GM12878 (cell line): ENCODE data around the gene HYAL1. TPM values are rescaled to one million over a fixed set of nuclear protein-coding genes. Genes with fewer than 3 reads are reported as not detected.

Experiments
- ATF3 ChIP-seq: IDR thresholded peaks from 2 replicates; pipeline ENCODE4 v1.6.1; 2011; ENCODE audit warnings: low read depth, mild to moderate bottlenecking, low read length, moderate library complexity, borderline replicate concordance; ENCODE audit errors: extremely low read depth
- CTCF ChIP-seq, 3 experiments: IDR thresholded peaks in 2 of 3; conservative IDR thresholded peaks in 1 of 3; 2 replicates each; pipeline ENCODE4 v1.5.1; 2011; ENCODE audit warnings: low read depth in 3 of 3, low read length in 3 of 3, mild to moderate bottlenecking in 3 of 3, control low read depth in 2 of 3, moderate library complexity in 2 of 3, inconsistent platforms in 1 of 3, mixed read lengths in 1 of 3; ENCODE audit not compliant: control insufficient read depth in 2 of 3, insufficient read depth in 1 of 3; ENCODE audit errors: extremely low read depth in 1 of 3
- E4F1 ChIP-seq: fragments of 450-650 bp; IDR thresholded peaks from 2 replicates; pipeline ENCODE4 v1.6.1; 2018; ENCODE audit warnings: borderline replicate concordance, mild to moderate bottlenecking; ENCODE audit not compliant: partially characterized antibody
- EP300 ChIP-seq, 2 experiments: fragments of 150-350 bp in 1 of 2; IDR thresholded peaks; 2 replicates each; pipeline ENCODE4 v1.6.1; 2011 to 2012; ENCODE audit warnings: low read depth in 2 of 2, low read length in 2 of 2, borderline replicate concordance in 1 of 2, improper control_type of control experiment in 1 of 2, inconsistent platforms in 1 of 2; ENCODE audit not compliant: control insufficient read depth in 1 of 2
- ESRRA ChIP-seq: IDR thresholded peaks from 2 replicates; pipeline ENCODE4 v1.6.1; 2012; ENCODE audit warnings: mild to moderate bottlenecking, low read length, improper control_type of control experiment
- EZH2 ChIP-seq: IDR thresholded peaks from 2 replicates; pipeline ENCODE4 v1.6.1; 2012; ENCODE audit warnings: low read depth, mild to moderate bottlenecking, control low read depth, inconsistent platforms, low read length, borderline replicate concordance; ENCODE audit not compliant: control insufficient read depth
- FOXM1 ChIP-seq: IDR thresholded peaks from 2 replicates; pipeline ENCODE4 v1.6.1; 2012; ENCODE audit warnings: low read depth, mild to moderate bottlenecking, inconsistent platforms, low read length, moderate library complexity
- MTA2 ChIP-seq: fragments of 450-650 bp; IDR thresholded peaks from 2 replicates; pipeline ENCODE4 v1.6.1; 2016; ENCODE audit warnings: low read depth, mild to moderate bottlenecking, moderate library complexity
- MYC ChIP-seq: IDR thresholded peaks from 2 replicates; pipeline ENCODE4 v1.6.1; 2011; ENCODE audit warnings: mild to moderate bottlenecking, low read length, moderate library complexity, inconsistent platforms; ENCODE audit not compliant: insufficient read depth, insufficient replicate concordance, insufficient read length, severe bottlenecking
- POLR2A ChIP-seq: IDR thresholded peaks from 2 replicates; pipeline ENCODE4 v1.6.1; 2011; ENCODE audit warnings: low read depth, mild to moderate bottlenecking, low read length
- REST ChIP-seq: IDR thresholded peaks from 2 replicates; pipeline ENCODE4 v1.6.1; 2012; ENCODE audit warnings: mild to moderate bottlenecking, low read depth, low read length
- TCF12 ChIP-seq: IDR thresholded peaks from 2 replicates; pipeline ENCODE4 v1.6.1; 2011; ENCODE audit warnings: low read depth, mild to moderate bottlenecking, low read length
- ZNF207 ChIP-seq: fragments of 450-650 bp; IDR thresholded peaks from 2 replicates; pipeline ENCODE4 v1.6.1; 2014; ENCODE audit warnings: antibody characterized with exemption, mild to moderate bottlenecking, borderline replicate concordance
- ZNF687 ChIP-seq: fragments of 450-650 bp; IDR thresholded peaks from 2 replicates; pipeline ENCODE4 v1.6.1; 2017; ENCODE audit warnings: mild to moderate bottlenecking, moderate library complexity
- polyA plus RNA-seq, 11 experiments: library from polyadenylated mRNA; depleted of rRNA in 4 of 11; unstranded in 6 of 11; stranded (reverse) in 5 of 11; fragments of >200 nt; fragmentation: Nextera tagmentation in 4 of 11; fragmentation: Illumina TruSeq in 1 of 11; extraction: Ambion mirVana in 4 of 11; extraction: Trizol in 1 of 11; gene quantifications; 1 replicate in 1 of 11; 2 replicates in 10 of 11; pipeline versions ENCODE4 v1.2.1 to v1.2.3, GENCODE V29; 2011 to 2016; ENCODE audit warnings: inconsistent platforms in 2 of 11, missing spikeins in 2 of 11, low read depth in 1 of 11
- total RNA-seq, 4 experiments: library from RNA; depleted of rRNA in 3 of 4; stranded (reverse); fragments of >200 nt in 3 of 4; fragmentation: Illumina TruSeq in 1 of 4; extraction: Trizol in 1 of 4; gene quantifications; 2 replicates each; pipeline versions ENCODE4 v1.2.1 to v1.2.3, GENCODE V29; 2013 to 2021

Gene HYAL1
- total and polyA plus RNA-seq, 10 of the 15 experiments (the other 5 are each of a cell fraction or from before 2014, with no cell fraction given) = 0.04 to 0.55 (median 0.18) TPM; not detected in 2

GRCh38 chr3:50292159-50293078 lies 11.0 kb downstream of the HYAL1 start, which contains the start of gene IFRD2 (continued):
- 0 out of 2 replicates have a peak, but pooled peaks have one; percentile 30 for TF ChIP-seq ZNF687
- TF ChIP-seq MTA2 = no peak
- peak; percentile 44 for TF ChIP-seq E4F1
- no peak for TF ChIP-seq EP300 (IDR thresholded peaks at IDR 0.05; ENCODE audit: borderline replicate concordance in 1 of 2, control insufficient read depth in 1 of 2, low read depth in 2 of 2, low read length in 2 of 2)
- no peak for TF ChIP-seq REST
- TF ChIP-seq ESRRA = peak; percentile 78; the same call in 1 of the 2 replicates
- TF ChIP-seq FOXM1 = no peak
- TF ChIP-seq TCF12 = no peak
- TF ChIP-seq CTCF (IDR thresholded peaks at IDR 0.05 in 2 of 3, conservative IDR thresholded peaks at IDR 0.05 in 1 of 3; ENCODE audit: control insufficient read depth in 2 of 3, extremely low read depth in 1 of 3, insufficient read depth in 1 of 3, low read depth in 3 of 3, low read length in 3 of 3) = no peak
- no peak for TF ChIP-seq EZH2
- peak; percentile 90; the same call in 1 of the 2 replicates for TF ChIP-seq ZNF207
- peak; percentile 89 for TF ChIP-seq POLR2A
- TF ChIP-seq MYC = peak; percentile 64
- peak; percentile 80 for TF ChIP-seq ATF3
